Activated CD4-positive, alpha-beta T cell treated with anti-CD3 and anti-CD28 coated beads, Interleukin-2, amount 50 U/mL, for 1 hour (primary cell): ENCODE results near the gene CCDC88B.

Experiments
- DNase-seq: peaks from one replicate; pipeline ENCODE4 v3.0.0-alpha.2; 2020

The CCDC88B gene

DNA sequence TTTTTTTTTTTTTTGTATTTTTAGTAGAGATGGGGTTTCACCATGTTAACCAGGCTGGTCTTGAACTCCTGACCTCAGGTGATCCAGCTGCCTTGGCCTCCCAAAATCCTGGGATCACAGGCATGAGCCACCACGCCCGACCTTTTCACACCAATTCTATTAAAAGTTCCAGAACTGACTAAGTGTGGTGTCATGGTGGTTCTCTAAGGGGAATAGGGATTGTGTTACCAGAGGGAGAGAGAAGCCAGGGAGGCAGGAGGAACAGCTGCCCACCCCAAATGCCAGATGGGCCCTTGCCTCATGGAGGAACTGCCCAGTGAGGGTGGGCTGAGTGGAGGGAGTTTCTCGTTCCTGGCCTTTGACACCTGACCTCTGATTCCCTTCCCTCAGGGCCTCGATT, 24.9 kb downstream of the CCDC88B start:
- DNase-seq: no peak

DNA sequence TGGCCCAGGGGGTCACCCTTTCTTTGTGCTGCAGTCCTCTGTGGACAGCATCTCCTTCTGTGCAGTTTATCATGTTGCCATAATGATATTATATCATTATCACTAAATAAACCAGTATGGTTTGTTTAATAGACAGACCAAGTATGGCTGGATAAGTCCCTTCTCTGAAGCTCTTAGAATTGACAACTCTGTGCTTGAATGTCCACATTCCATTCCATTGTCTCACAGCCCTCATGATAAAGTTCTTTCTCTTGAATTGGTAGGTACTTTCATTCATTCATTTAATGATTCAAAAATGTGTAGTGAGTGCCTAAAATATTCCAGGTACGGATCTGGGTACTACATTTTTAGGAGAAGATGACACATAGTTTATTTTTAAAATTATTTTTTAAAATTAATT, 26.7 kb downstream of the CCDC88B start:
- DNase-seq: no peak

- DNase-seq: no peak
Measured at GRCh38 chr11:64367931-64368672, 28.1 kb downstream of the CCDC88B start.

GRCh38 chr11:64368673-64369074, 28.7 kb downstream of the CCDC88B start:
- DNase-seq: no peak

GRCh38 chr11:64369440-64370421, 29.7 kb downstream of the CCDC88B start:
- DNase-seq: no peak

GRCh38 chr11:64371201-64371600, 31.2 kb downstream of the CCDC88B start:
- no peak for DNase-seq

GRCh38 chr11:64372021-64372420, 32.0 kb downstream of the CCDC88B start:
- no peak for DNase-seq

GRCh38 chr11:64372802-64373597, 33.0 kb downstream of the CCDC88B start:
- DNase-seq: no peak

- DNase-seq: no peak
Measured at GRCh38 chr11:64373598-64373974, 33.6 kb downstream of the CCDC88B start.

GRCh38 chr11:64376071-64376470, 36.1 kb downstream of the CCDC88B start:
- DNase-seq: no peak

- DNase-seq: no peak
Measured at GRCh38 chr11:64378335-64378880, 38.4 kb downstream of the CCDC88B start.

- DNase-seq: no peak
Measured at GRCh38 chr11:64379160-64379559, 39.2 kb downstream of the CCDC88B start.

- no peak for DNase-seq
Measured at GRCh38 chr11:64379817-64380709, 40.1 kb downstream of the CCDC88B start.

DNA sequence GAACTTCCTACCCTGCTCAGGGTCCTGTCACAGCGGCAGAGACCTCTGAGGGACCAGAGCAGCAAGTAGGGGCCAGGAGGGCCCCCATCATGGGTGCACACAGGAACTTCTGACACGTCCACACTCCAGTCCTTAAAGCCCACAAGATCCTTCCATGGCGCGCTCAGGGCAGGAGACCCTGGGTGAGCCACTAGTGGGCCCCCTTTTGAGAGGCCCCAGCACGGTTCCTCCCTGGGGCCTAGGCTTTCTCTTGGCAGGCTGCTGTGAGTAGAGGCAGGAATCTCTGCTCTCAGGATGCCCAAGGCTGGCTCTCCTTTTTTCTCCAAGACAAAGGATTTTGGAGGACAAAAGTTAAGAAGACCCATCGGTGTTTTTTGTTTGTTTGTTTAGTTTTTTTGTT, 41.3 kb downstream of the CCDC88B start:
- DNase-seq: no peak

DNA sequence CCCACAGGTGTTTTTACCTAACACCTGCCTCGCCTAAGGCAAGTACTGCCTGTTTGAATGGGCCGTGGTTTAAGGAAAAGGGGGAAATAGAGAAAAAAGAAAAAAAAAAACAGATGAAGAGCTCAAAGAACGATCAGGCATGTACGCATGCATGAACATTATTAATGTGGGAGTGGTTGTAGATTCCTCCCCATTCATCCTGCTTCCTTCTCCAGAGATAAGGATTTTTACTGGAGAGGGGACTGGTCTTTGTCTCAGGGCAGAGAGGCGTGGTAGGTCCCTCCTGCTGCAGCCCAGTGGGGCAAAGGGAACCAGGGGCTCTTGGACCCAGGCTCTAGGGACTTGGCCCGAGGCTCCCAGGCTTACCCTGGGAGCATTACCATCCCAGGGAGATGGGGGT, 42.0 kb downstream of the CCDC88B start:
- no peak for DNase-seq

- DNase-seq: no peak
Measured at GRCh38 chr11:64382586-64382985, 42.6 kb downstream of the CCDC88B start.

DNA sequence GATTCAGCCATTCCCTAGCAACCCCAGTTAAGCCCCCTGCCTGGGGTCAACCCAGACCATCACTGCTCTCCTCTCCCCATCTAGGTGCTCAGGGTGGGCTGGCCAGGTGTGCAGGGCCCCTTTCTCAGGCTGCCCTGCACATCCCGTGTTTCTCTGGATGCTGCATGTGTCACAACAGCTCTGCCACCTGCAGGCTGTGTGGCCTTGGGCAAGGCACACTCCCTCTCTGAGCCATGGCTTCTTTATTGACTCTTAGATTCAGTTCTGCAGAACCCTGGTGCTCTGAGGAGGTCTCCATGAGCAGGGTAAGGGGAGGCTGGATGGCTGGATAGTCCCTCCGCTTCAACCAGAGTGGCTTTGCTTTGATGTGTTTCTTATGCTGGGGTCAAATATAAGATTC, 43.6 kb downstream of the CCDC88B start:
- no peak for DNase-seq

DNA sequence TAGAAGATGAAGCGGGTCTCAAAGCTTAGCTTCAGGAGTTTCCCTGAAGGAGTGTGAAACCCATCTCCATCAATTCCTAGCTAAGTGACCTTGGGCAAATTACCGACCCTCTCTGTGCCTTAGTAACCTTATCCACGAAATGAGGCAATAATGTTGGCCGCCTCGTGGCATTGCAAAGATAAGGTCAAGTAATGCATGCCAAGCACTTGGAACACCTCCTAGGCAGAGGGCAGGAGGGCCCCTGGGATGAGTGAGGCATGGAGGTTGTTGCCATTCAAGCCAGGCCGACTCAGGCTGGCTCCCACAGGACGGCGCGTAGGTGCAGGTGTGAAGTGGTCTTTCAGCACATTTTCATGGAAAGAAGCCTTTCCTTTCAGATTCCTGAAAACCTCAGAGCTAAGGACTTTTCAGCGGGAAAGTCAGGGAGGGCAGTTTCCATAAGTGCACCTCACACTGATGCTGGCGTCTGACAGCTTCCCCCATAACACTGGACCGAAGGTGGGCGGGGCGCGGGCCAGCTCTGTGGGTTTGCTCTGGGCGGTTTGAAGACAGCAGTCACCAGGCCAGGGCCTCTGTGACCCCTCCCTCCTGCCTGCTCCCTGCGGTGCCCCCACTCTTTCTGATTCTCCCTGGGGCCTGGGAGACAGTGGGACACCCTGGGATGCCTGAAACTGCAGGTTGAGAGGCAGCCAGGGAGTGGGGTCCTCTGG, 44.2 kb downstream of the CCDC88B start:
- no peak for DNase-seq

- DNase-seq: no peak
Measured at GRCh38 chr11:64384981-64385944, 45.3 kb downstream of the CCDC88B start.
